GM19240 (cell line): ENCODE results near the gene ZACN.

ENCODE experiments used
- DNase-seq: peaks from one replicate; pipeline ENCODE4 v3.0.0; 2011; ENCODE audit warnings: low spot score; ENCODE audit not compliant: insufficient read length

Gene ZACN

GRCh38 chr17:76131692-76132573 lies 53.0 kb downstream of the ZACN start:
- no peak for DNase-seq
